GM18909 (cell line): Measurements from ENCODE around the gene DOCK4.
A peak's percentile ranks its signal among the peaks of the same experiment; 100 is the strongest.

ENCODE experiments used
- ATAC-seq: cut with Tn5 transposase; IDR thresholded peaks from one replicate; pipeline ENCODE4 v1.9.1; 2021; ENCODE audit warnings: mild to moderate bottlenecking; ENCODE audit not compliant: unreplicated experiment, poor library complexity

DOCK4 gene

DNA sequence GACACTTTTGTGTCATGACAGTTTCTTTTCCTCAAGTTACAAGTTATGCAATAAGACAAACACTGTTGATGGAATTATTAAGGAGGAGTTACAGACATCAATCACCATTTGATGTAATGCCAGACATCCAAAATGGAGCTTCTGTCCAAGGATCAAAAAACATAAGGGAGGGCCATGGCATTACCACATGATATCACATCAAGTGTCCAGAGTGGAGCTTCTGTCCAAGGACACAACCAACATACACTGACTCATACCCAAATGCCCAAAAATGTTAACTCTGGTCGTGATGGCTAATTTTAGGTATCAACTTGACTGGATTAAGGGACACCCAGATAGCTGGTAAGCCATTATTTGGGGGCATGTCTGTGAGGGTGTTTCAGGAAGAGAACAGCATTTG, 140.4 kb downstream of the DOCK4 start:
- no peak for ATAC-seq

DNA sequence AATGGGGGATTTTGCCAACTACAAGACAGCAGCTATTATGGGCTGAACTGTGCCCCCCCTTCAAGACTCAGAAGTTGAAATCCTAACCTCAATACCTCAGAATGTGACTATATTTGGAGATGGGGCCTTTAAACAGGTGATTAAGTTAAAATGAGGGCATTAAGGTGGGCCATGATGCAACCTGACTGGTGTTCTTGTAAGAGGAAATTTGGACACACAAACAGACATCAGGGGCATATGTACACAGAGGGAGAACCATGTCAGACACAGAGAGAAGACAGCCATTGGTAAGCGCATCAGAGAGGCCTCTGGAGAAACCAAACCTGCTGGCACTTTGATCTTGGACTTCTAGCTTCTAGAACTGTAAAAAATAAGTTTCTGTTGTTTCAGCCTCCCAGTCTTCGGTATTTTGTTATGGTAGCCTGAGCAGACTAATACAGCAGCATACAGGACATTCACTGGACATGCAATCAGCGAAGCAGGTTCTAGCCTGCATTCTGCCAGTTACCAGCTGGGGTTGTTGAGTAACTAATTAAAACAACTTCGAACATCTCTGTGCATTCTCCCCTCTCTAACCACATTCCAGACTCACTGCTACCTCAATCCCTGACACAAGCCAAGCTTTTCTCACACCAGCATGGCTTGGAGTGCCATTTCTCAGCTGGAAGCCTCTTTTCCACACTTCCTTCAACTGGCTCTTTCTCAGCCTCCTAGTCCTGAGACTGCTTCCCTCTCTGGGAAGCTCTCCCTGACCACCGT, 141.4 kb downstream of the DOCK4 start:
- ATAC-seq: no peak

DNA sequence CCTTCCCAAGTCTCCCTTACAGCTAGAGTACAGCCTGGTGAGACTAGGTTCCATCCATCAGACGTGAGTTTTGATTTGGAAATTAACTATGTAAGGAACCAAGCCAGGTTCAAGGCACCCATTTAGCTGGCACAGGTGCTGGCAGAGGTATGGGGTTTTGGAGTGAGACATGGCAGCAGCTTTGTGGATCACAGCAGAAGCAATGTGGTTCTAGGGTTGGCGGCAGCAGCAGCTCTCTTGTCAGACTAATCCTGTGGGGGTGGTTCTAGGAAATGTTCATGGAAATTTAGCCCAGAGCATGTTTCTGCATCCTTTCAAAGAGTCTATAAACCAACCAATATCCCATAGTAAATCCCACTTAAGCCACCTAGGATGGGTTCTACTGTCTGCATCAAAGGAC, 142.2 kb downstream of the DOCK4 start:
- no peak for ATAC-seq

DNA sequence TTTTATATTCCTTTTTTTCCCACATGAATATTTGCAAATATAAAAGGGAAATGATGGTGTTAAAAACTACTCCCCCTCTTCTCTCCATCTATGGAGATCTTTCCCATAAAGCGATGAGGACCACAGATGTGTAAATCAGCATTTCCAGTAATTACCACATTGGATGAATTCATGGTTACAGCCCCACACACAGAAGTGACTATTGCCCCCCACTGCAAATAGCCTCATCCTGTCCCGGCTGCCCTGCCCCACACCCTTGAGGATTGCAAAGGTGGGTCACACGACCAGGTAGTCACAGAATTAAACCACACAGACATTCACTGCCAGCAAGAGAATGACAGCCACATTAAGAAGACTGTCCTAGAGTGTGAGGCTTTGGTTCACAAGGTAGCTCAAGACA, 145.1 kb downstream of the DOCK4 start:
- ATAC-seq: no peak

DNA sequence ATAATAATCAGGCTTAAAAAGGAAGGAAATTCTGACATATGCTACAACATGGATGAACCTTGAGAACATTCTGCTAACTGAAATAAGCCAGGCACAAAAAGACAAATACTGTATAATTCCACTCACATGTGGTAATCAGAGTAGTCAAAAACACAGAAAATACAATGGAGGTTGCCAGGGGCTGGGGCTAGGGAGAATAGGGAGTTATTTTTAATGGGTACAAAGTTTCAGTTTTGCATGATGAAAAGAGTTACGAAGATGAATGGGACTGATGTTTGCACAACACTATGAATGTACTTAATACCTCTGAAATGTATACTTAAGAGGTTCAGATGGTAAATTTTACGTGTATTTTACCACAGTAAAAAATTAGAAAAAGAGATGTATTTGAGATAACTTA, 145.6 kb downstream of the DOCK4 start:
- no peak for ATAC-seq

DNA sequence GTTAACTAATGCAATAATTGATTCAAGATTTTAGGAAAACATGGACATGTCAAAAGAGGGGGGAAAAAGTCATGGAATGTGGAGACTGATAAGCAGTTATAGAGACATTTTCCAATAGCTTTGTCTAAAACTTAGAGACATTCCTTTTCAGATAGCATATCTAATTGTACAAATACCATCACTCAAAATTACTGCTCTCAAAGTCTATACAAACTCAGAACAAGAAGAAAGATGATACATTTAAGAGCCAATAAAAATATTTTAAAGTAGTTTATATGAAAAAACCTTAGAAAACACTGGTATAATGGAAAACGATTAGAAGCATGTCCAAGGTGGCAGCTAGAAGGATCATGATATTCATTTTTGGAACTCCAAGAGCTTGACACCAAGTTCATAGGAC, 146.5 kb downstream of the DOCK4 start:
- ATAC-seq: no peak

DNA sequence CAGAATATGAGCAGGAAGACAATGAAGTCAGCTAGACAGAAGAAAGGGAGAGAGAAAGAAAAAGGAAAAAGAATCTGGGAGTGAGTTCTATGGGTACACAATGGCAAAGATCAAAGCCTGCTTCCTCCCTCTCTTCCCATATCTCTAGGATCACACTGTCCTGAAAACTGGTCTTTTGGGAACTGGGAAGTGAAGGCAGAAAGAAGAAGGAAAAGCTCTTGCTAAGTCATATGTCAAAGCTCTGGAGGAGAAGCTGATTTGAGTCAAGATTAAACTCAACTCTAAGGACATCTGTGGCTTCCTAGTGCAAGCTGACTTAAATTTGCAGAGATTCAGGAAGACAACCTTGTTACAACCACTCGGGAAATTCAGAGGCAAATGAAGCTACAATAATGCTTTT, 147.5 kb downstream of the DOCK4 start:
- no peak for ATAC-seq

DNA sequence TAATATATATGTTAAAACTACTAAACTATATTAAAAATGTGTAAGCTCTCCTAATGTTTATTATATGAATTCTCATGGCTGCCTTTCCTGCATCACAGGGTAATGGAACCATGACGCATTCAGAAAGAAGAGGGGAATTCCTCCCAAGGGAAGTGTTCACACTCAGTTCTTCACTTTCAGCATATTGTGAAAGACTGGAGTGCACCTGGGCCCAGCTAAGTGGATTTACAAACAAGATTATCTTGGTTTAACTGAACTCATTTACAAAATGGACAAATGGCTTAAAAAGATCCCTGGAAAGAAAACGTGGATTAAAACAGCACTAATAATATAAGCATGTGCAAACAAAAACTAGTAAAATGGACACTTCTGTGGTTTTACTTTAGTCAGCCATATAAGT, 149.8 kb downstream of the DOCK4 start:
- peak; percentile 84 for ATAC-seq

DNA sequence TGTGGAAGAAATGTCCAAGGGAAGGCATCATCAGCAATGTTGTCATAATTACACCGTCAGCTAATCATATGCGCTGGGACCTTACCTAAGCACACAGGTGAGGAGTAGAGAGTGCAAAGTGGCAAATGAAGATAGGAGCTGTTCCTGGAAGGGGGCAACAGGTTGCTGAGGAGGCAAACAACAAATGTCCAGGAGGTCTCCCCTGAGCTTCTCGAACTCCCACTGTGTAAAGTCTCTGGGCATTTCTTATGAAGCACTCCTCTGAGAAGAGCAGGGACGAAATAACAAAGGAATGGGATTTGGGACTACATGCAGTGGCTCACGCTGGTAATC, 152.5 kb downstream of the DOCK4 start:
- no peak for ATAC-seq

DNA sequence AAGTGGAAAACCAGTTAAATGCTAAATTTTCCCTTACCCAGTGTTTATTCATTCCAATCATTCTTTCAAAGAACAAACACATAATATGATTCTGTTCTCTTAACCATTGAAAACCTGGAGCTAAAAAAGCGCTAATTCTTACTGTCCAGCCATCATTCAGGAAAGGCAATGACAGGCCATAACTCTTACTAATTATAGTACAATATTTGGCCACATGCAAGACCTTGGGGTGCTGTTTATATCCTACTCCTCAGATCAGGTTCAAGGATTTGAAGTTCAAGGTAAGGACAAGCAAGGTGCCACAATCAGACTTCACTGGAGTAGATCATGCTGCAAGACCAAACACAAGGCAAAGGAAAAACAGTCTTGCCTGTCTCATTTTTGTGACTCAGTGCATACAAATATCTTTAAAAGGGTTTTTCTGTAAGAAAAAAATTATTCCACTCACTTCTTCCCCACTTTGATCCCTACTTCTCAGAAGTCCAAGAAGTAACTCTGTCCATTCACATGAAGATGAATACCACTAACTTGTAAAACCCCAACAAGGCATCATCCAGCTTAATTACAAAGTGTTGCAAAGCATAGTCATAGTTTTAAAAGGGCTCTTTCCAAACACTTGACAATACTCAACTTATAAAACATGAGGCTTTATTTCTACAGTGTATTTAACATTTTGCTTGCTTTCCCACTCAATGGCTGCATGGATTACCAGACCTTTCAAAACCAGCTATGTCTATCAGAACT, 153.0 kb downstream of the DOCK4 start:
- no peak for ATAC-seq

DNA sequence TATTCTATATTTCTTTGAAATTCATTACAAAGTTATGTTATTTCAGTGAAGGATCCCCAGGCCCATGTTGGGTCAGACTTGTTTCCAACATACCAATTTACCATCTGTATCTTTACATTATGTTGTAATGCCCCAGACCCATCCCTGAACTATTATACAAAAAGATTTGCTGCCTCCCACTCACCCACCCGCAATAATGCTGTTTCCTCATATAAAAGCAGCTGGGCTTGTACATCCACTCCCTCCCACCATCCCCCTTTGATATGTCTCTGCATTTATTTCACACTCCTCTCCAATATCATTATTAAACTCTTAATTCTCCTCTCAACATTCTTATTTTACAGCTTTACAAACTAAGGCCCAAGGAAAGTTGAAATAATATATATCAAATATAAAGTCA, 153.7 kb downstream of the DOCK4 start:
- no peak for ATAC-seq

DNA sequence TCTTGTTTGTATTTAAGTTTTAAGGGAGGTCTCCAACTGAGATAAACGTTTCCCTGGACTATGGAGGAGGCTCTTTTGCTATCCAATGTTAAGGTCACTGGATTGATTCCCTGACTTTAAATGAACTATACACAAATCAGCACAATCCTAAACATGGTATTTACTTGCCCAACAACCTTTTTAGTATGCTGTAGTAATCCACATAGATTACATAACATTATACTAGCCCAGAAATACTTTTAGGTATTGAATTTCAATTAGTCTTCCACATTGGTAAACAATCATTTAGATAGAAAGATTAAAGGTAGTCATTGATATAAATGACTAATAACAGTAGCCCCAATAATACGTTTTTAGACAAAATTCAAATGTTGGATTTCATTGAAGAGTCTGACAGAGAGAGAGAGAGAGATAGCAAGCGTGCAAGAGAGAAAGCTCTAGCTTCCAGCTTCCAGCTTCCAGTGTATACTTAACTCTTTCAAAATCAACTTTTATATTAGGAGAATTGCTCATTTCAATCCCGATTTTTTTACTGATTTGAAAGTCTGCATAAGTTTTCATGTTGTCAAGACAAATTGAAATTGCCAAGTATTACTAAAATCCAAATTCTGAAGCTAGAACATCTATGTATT, 155.8 kb downstream of the DOCK4 start:
- no peak for ATAC-seq

DNA sequence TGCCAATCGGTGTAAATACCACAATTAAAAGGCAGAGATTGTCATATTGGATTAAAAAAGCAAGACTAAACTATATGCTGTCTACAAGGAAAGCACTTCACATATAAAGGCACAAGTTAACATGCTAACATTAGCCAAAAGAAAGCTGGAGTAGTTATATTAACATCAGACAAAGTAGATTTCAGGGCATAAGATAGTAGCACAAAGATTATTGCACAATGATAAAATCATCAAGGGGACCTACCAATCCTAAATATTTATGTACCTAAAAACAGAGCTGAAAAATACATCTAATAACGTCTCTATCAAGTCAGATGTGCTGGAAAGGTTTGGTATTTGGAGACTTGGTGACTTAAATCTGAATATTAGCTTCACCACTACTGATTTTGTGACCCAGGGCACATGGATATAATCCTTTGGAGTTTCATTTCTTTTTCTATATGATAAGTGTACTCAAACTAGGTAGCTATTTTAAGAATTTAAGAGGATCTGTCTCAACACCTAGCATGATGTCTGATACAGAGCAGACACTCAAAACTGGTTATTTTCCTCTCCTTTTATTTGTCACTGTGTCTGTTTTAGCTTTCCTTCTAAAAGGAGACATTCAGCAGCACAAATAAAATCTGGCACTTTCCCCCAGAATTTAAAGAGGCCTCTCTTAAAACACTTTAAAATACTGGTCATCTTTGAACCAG, 156.5 kb downstream of the DOCK4 start:
- no peak for ATAC-seq

DNA sequence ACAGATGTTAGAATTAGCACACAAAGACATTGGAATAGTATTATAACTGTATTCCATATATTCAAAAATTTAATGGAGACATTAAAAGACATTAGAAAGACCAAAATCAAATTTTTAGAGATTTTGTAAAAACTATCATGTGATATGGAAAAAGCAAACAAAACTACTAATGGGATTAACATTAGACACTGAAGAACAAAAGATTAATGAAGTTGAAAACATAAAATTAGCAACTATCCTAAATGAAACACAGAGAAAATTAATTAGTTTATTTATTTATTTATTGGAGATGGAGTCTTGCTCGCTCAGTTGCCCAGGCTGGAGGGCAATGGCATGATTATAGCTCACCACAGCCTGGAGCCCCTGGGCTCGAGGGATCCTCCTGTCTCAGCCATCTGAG, 158.8 kb downstream of the DOCK4 start:
- no peak for ATAC-seq

DNA sequence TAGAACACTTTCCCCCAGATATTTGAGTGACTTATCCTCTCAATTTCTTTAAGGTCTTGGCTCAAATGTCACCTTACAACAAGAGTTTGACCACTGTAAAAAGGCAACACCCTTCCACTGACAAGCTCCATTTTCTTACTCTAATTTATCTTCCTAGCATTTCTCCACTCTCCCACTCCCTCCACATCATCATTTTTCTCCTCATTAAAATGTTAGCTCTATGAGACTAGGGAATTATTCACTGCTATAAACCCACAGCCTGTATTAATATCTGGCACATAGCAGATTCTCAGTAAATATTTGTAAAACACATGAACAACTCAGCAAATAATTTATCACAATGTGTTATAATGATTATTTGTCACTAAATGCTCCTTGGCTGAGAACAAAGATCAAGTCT, 161.0 kb downstream of the DOCK4 start:
- no peak for ATAC-seq

DNA sequence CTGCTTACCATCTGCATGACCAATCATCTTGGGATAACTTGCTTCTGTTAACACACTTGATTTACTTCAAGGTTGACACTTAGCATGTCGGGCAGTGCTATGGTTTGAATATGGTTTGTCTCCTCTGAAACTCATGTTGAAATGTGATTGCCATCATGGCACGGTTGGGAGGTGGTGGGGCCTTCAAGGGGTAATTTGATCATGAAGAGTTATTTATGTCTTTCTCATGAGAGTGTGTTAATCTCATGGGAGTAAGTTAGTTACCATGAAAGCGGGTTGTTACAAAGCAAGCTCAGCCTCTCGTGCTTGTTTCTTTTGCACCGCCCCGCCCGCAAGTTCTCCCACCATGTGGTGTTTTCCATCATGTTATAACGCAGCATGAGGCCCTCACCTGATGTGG, 163.6 kb downstream of the DOCK4 start:
- ATAC-seq: no peak

DNA sequence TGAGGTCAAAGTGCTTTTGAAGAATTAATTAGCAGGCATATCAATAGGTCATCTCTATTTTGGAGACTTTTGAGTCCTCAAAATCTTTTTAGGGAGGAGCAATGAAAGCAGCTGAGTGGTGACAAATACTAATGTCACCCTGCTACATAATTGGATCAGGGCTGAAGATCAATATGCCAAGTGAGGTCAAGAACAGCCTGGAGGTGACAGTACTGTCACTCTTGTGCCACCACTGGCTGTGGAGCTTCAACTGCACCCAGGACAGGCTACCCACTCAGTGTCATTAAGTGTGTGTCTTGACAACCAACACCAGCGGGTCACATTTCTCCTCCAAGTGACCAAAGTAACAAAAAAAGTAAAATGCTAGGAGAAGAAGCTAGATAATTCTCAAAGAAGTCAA, 167.8 kb downstream of the DOCK4 start:
- no peak for ATAC-seq

DNA sequence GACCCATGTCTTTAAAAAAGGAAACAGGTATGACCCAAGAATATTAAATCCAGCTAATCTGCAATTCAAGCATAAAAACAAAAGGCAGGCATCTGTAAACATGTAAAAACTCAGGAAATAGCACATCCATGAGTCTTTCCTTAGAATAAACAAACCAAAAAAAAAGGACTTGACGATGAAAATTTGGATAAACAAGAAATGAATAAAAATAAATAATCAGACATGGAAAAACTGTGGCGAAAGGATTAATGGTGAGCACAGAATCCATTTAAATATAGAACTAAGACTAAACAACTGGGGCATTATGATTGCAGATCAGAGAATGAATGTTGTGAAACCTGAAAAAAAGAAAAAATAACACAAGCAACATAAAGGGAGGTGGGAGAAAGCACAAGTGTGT, 170.1 kb downstream of the DOCK4 start:
- ATAC-seq: no peak

DNA sequence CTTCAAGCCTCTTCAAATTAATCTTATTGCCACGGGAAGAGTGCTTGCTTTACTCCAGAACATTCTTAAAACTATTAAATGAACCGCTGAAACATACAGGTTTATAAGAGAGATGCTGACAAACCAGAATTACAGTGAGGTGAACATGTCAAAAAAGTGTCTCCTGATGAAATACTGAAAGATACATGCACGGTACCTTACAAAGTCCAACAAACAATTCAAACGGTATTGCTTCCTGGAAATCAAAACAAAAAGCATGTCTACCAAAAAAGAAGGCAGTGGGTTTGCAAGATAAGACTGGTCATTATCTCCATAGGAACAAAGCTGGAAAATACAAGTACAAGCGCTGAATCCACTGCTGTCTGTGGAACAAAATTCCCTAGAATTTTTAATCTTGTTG, 174.5 kb downstream of the DOCK4 start:
- no peak for ATAC-seq

DNA sequence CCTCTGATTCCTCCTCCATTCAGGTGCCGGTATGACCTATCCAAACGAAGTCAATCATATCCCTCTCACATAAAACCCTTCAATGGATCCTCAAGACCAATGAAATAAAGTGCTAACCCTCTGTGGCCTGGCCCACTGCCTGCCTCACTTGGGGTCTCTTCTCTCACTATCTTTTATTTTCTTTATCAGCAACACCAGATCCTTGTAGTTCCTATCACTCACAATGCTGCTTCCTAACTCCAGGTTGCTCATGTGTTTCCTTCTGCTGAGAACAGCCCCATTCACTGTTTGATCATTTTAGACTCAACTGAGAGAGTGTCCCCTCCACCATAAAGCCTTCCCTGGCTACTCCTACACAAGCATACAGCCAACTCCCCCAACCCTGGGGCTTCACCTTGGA, 180.6 kb downstream of the DOCK4 start:
- no peak for ATAC-seq

DNA sequence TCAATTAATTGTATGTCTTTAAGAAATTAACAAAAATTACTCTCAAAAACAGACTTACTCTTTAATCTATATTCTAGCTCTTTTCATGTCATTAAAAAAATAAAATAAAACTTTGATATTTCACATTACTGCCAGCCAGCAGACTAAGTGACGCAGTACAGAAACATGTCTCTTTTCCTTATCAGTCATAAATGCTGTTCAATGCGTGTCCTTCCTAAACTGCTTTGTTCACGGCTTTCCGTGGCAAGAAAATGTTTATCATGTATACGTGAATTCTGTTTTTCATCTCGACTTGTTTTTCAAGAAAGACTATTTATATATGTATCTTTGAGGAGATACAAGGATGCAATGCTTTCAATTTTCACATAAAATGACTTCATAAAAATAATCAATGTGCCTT, 182.4 kb downstream of the DOCK4 start:
- ATAC-seq: no peak
